Gastroesophageal sphincter (tissue), 4 donors: ENCODE data around the gene MLH3. TPM values are rescaled to one million over a fixed set of nuclear protein-coding genes. Genes with fewer than 3 reads are reported as not detected.

Source experiments
- ATAC-seq: fragments of 150-250 bp; one replicate; pipeline ENCODE4 v1.9.1; 2016; ENCODE audit warnings: mild to moderate bottlenecking, moderate library complexity
- H3K27ac ChIP-seq, 4 donors: fragments of 200-600 bp; sonication (generic) in 3 of 4; 1 replicate in 3 of 4; 2 replicates in 1 of 4; pipeline ENCODE4 v1.5.1; 2016 to 2019
- H3K27me3 ChIP-seq: fragments of 200-600 bp; sonication (generic); one replicate; pipeline ENCODE4 v1.5.1; 2019
- H3K36me3 ChIP-seq, 2 donors: fragments of 200-600 bp; sonication (generic); one replicate each; pipeline ENCODE4 v1.5.1; 2019; ENCODE audit warnings: control low read depth in 1 of 2
- H3K4me1 ChIP-seq, 3 donors: fragments of 200-600 bp; sonication (generic); 1 replicate in 2 of 3; 2 replicates in 1 of 3; pipeline ENCODE4 v1.5.1; 2016 to 2019; ENCODE audit warnings: control low read depth in 2 of 3
- H3K4me3 ChIP-seq, 2 donors: fragments of 200-600 bp; sonication (generic); one replicate each; pipeline ENCODE4 v1.5.1; 2019; ENCODE audit warnings: mild to moderate bottlenecking in 1 of 2, moderate library complexity in 1 of 2
- H3K9me3 ChIP-seq, 3 donors: fragments of 200-600 bp; sonication (generic); one replicate each; pipeline ENCODE4 v1.5.1; 2017 to 2019; ENCODE audit warnings: control low read depth in 2 of 3
- EP300 ChIP-seq: sonication (generic); formaldehyde crosslinking; IDR thresholded peaks from one replicate; pipeline ENCODE4 v1.6.1; 2017; ENCODE audit warnings: antibody characterized with exemption, mild to moderate bottlenecking
- POLR2A ChIP-seq, 2 donors: fragments of 450-650 bp; IDR thresholded peaks; one replicate each; pipeline ENCODE4 v1.6.1; 2017; ENCODE audit warnings: antibody characterized with exemption in 2 of 2, mild to moderate bottlenecking in 2 of 2, moderate library complexity in 1 of 2
- POLR2AphosphoS5 ChIP-seq: sonication (generic); formaldehyde crosslinking; IDR thresholded peaks from one replicate; pipeline ENCODE4 v1.6.1; 2017; ENCODE audit warnings: antibody characterized with exemption
- WGBS, 2 donors: methylation state at CpG; one replicate each; pipeline ENCODE4 v1.1.5; 2018; ENCODE audit warnings: low coverage in 1 of 2; 5-methylcytosine and 5-hydroxymethylcytosine counted together
- total RNA-seq, 4 donors: library from RNA; depleted of rRNA; stranded (reverse); fragments of >200 nt; gene quantifications; one replicate each; pipeline ENCODE4 v1.1.0, GENCODE V29; 2016
- TF ChIP-seq, protein P1 (sequence below), 4 experiments: fragments of 200-600 bp in 2 of 4; fragments of 450-650 bp in 2 of 4; sonication (generic) in 1 of 4; IDR thresholded peaks; one replicate each; pipeline ENCODE4 v1.5.1; 2017 to 2019; ENCODE audit warnings: antibody characterized with exemption in 4 of 4, mild to moderate bottlenecking in 2 of 4, moderate library complexity in 2 of 4

MLH3 gene
- total RNA-seq, 4 donors from 2014 or later = 29.0 to 76.1 (median 32.2) TPM

DNA sequence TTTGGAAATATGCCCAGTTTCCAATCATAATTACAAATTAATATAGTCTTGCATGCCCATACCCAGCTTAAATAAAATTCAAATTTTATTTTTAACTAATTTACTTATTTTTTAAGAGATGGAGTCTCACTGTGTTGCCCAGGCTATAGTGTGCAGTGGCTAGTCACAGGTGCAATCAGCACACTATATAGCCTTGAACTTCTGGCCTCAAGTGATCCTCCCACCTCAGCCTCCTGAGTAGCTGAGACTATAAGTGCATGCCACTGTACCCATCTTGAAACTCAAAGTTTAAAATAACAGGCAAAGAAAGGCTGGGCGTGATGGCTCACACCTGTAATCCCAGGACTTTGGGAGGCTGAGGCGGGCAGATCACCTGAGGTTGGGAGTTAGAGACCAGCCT, 10.3 kb downstream of the MLH3 start:
- Histone ChIP-seq H3K9me3 (no peaks in the 10 kb centered on the region), H3K27me3 (no peaks in the 10 kb centered on the region), H3K4me1 (peaks cover 0 to 27% (median 3%) of the 10 kb centered on the region in 3 donors), H3K4me3 (no peak overlapping the region), H3K27ac (no peak overlapping the region), H3K36me3 (peaks cover 0 to 53% of the 10 kb centered on the region in 2 donors)
- ATAC-seq = no peak
- TF ChIP-seq, protein P1, sequence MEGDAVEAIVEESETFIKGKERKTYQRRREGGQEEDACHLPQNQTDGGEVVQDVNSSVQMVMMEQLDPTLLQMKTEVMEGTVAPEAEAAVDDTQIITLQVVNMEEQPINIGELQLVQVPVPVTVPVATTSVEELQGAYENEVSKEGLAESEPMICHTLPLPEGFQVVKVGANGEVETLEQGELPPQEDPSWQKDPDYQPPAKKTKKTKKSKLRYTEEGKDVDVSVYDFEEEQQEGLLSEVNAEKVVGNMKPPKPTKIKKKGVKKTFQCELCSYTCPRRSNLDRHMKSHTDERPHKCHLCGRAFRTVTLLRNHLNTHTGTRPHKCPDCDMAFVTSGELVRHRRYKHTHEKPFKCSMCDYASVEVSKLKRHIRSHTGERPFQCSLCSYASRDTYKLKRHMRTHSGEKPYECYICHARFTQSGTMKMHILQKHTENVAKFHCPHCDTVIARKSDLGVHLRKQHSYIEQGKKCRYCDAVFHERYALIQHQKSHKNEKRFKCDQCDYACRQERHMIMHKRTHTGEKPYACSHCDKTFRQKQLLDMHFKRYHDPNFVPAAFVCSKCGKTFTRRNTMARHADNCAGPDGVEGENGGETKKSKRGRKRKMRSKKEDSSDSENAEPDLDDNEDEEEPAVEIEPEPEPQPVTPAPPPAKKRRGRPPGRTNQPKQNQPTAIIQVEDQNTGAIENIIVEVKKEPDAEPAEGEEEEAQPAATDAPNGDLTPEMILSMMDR (IDR thresholded peaks at IDR 0.05) = no peak
- TF ChIP-seq POLR2A (IDR thresholded peaks at IDR 0.05) (no peak), POLR2AphosphoS5 (no peak), EP300 (no peak)
- WGBS, 2 donors = 69 to 100% methylated on average over 1 to 2 of the region's 2 CpGs

DNA sequence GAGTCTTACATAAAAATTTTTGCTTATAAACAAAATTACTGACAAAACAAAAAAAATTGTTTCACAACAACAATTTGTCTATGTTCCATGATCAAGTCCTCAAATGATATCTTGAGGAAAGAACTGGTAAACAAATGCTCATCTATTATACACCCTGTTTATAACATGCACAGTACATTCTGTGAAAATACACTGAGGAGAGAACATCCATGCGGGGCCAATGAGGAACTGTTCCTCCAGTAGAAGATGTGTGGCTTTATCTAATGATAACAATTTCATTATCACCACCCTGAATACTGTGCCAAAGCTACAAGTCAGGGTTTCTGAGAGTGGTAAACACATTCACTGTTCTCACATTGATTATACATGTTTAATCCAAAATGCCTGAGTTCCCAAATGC, 10.8 kb downstream of the MLH3 start:
- TF ChIP-seq EP300 (no peak), POLR2AphosphoS5 (no peak), POLR2A (IDR thresholded peaks at IDR 0.05) (no peak)
- TF ChIP-seq, protein P1 (IDR thresholded peaks at IDR 0.05) = no peak
- no peak overlapping the region for H3K27ac ChIP-seq
- no peak overlapping the region for H3K4me3 ChIP-seq
- ATAC-seq = peak; percentile 59
- no peaks in the 10 kb centered on the region for H3K27me3 ChIP-seq
- no peaks in the 10 kb centered on the region for H3K9me3 ChIP-seq
- H3K4me1 ChIP-seq = peaks cover 0 to 22% (median 3%) of the 10 kb centered on the region in 3 donors
- peaks cover 0 to 58% of the 10 kb centered on the region in 2 donors for H3K36me3 ChIP-seq
- 58 to 100% methylated on average over 1 of the region's 1 CpG for WGBS, 2 donors

DNA sequence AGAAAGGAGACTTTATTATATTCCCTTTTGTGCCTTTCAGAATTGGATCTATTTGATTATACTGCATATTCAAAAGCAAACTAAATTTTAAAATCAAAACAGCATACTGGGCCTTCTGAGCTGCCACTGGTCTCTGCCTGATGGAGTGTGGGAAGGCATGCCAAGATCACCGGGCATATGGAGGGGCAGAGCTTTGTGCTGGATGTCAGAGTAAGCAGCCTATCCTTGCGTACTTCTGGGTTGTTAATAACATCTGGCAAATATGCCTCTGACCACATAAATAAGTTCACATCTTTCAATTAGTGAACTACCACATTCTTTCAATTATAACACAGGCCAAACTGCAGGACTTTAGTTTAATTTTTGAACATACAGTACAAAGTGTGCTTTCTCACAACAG, 18.3 kb downstream of the MLH3 start:
- peaks cover 0 to 97% of the 10 kb centered on the region in 2 donors for H3K36me3 ChIP-seq
- 88 to 100% methylated on average over 2 of the region's 2 CpGs for WGBS, 2 donors

DNA sequence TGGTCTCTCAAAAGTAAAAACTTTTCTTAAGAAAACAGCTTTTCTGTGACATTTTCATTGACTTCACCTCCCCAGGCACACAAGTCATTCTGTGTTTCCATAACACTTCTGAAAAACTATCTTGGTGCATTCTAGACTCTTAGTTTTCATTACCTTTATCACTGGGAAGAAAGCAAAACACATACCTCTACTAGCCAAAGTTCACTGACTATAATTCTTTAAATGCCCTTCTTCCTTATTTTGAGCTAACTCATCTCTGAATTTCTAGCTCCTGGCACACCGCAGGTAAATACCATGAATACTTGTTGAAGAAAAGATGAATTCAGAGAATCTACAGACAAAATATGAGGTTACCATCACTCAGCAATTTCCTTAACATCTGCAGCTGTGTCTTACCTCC, 21.1 kb downstream of the MLH3 start:
- Histone ChIP-seq H3K4me1 (no peaks in the 10 kb centered on the region), H3K27ac (no peak overlapping the region), H3K36me3 (peaks cover 0 to 91% of the 10 kb centered on the region in 2 donors), H3K4me3 (no peak overlapping the region), H3K9me3 (no peaks in the 10 kb centered on the region), H3K27me3 (no peaks in the 10 kb centered on the region)
- ATAC-seq = no peak
- TF ChIP-seq POLR2AphosphoS5 (no peak), POLR2A (IDR thresholded peaks at IDR 0.05) (no peak), EP300 (no peak)
- TF ChIP-seq, protein P1 (IDR thresholded peaks at IDR 0.05) = no peak
- WGBS, 2 donors = 0% methylated on average over 1 of the region's 1 CpG

More for the DNA sequence above, 18.3 kb downstream of the MLH3 start:
- Histone ChIP-seq H3K27me3 (no peaks in the 10 kb centered on the region), H3K27ac (no peak overlapping the region), H3K4me3 (no peak overlapping the region), H3K4me1 (no peaks in the 10 kb centered on the region), H3K9me3 (no peaks in the 10 kb centered on the region)
- TF ChIP-seq EP300 (no peak), POLR2A (IDR thresholded peaks at IDR 0.05) (no peak), POLR2AphosphoS5 (no peak)
- TF ChIP-seq, protein P1 (IDR thresholded peaks at IDR 0.05) = no peak
- no peak for ATAC-seq

DNA sequence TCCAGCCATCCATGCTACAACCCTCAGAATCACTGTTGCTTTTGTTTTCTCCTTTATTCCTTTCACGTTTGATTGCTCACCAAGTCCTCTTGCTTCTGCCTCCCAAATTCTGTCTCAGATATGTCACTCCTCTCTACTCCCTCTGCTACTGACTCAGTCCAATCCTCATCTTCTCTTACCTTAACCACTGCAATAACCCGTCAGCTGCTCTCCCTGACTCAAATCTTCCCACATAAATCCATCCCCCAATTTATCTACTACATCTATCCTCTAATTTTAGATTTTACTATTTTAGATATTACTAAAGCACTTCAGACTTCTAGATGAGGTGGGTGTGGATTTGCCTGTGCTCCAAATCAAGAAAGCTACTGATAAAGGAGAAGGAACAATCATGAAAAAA, 25.4 kb downstream of the MLH3 start:
- TF ChIP-seq POLR2A (IDR thresholded peaks at IDR 0.05) (no peak), EP300 (no peak), POLR2AphosphoS5 (no peak)
- TF ChIP-seq, protein P1 (IDR thresholded peaks at IDR 0.05) = no peak

More for the DNA sequence above, 25.4 kb downstream of the MLH3 start:
- Histone ChIP-seq H3K9me3 (no peaks in the 10 kb centered on the region), H3K27me3 (no peaks in the 10 kb centered on the region), H3K36me3 (peaks cover 4 to 93% of the 10 kb centered on the region in 2 donors), H3K4me3 (no peak overlapping the region), H3K4me1 (no peaks in the 10 kb centered on the region), H3K27ac (no peak overlapping the region)
- no peak for ATAC-seq
- WGBS, 2 donors = 88 to 97% methylated on average over 2 of the region's 2 CpGs
